GM12891 (cell line): Measurements from ENCODE around the gene PRMT2.

Experiments used
- POLR2A ChIP-seq: IDR thresholded peaks from 2 replicates; pipeline ENCODE4 v1.6.1; 2011; ENCODE audit warnings: low read depth, low read length, control low read depth
- POLR2AphosphoS5 ChIP-seq: IDR thresholded peaks from 2 replicates; pipeline ENCODE4 v1.6.1; 2011; ENCODE audit warnings: low read depth, low read length, control low read depth
- SPI1 ChIP-seq: IDR thresholded peaks from 2 replicates; pipeline ENCODE4 v1.6.1; 2011; ENCODE audit warnings: low read depth, low read length, control low read depth
- TAF1 ChIP-seq: IDR thresholded peaks from 2 replicates; pipeline ENCODE4 v1.6.1; 2011; ENCODE audit warnings: low read depth, low read length, control low read depth

- TF ChIP-seq POLR2AphosphoS5 (no peak), POLR2A (no peak), SPI1 (no peak), TAF1 (no peak)
Measured at GRCh38 chr21:46619846-46620245, 15.6 kb upstream of the PRMT2 start.
